MG63 (cell line): ENCODE results near the gene SCLT1. TPM values are rescaled to one million over a fixed set of nuclear protein-coding genes. Genes with fewer than 3 reads are reported as not detected.
"Not testable (repeated sequence)": the region's sequence is repeated elsewhere in the genome, so short reads cannot be mapped to it uniquely, and the experiment has no call there.

ENCODE experiments used
- DNase-seq: peaks from one replicate; pipeline ENCODE4 v3.0.0-alpha.2; 2020
- H3K27me3 ChIP-seq: fragments of 250-450 bp; sonication (Bioruptor Pico); 2 replicates; pipeline ENCODE4 v1.5.1; 2020; ENCODE audit warnings: mild to moderate bottlenecking, moderate library complexity
- H3K36me3 ChIP-seq: fragments of 250-450 bp; sonication (Bioruptor Pico); 2 replicates; pipeline ENCODE4 v1.5.1; 2020; ENCODE audit warnings: mild to moderate bottlenecking, moderate library complexity
- H3K4me3 ChIP-seq: fragments of 250-450 bp; sonication (Bioruptor Pico); 2 replicates; pipeline ENCODE4 v1.5.1; 2020; ENCODE audit warnings: mild to moderate bottlenecking, moderate library complexity
- H3K9me3 ChIP-seq: fragments of 250-450 bp; sonication (Bioruptor Pico); 2 replicates; pipeline ENCODE4 v1.5.1; 2020; ENCODE audit warnings: mild to moderate bottlenecking, moderate library complexity
- total RNA-seq: library from RNA; depleted of rRNA; stranded (reverse); fragments of >200 nt; shearing (Covaris generic); gene quantifications from 2 replicates; pipeline ENCODE4 v1.2.3, GENCODE V29; 2014; ENCODE audit warnings: low replicate concordance

The SCLT1 gene
- total RNA-seq, 1 experiment from 2014 or later, result 13.9 TPM

DNA sequence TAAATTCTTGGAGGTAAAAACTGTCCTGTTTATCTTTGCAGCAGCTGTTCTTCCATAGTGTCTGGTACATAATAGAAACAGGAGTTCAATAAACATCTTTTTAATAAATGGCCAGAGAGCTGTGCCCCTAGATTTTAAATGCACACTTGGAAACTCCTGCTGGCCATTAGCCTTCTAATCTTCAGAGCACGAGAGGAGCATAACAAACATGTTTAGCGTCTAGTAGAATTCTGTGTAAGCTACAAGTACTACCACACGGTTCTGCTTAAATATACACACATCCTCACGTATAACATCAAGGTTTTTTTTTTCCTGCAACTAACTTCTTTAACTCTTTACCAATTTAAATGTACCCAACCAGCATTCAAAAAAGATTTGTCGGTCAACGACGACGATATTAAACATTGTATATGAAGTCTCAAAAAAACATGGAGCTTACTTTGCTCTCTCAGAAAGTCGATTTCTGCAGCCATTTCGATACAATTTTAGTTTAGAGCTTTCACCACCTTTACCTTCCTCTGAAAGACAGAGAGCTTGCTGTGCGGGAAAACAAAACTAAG lies 628 bp downstream of the SCLT1 start:
- Histone ChIP-seq H3K9me3 (no peaks in the 10 kb centered on the region), H3K36me3 (no peaks in the 10 kb centered on the region), H3K27me3 (no peaks in the 10 kb centered on the region), H3K4me3 (peak overlapping the region; percentile 74)
- DNase-seq, result no peak

GRCh38 chr4:129087516-129087915 lies 5.8 kb downstream of the SCLT1 start:
- H3K9me3 ChIP-seq, result peaks cover 3% of the 10 kb centered on the region; the same call in 1 of the 2 replicates
- H3K4me3 ChIP-seq, result no peak overlapping the region
- H3K36me3 ChIP-seq, result 0 out of 2 replicates have a peak, but pooled peaks cover 2% of the 10 kb centered on the region
- DNase-seq, result no peak
- H3K27me3 ChIP-seq, result no peaks in the 10 kb centered on the region

GRCh38 chr4:129085472-129085871 lies 7.9 kb downstream of the SCLT1 start:
- DNase-seq, result no peak
- Histone ChIP-seq H3K4me3 (no peak overlapping the region), H3K27me3 (no peaks in the 10 kb centered on the region)

GRCh38 chr4:129082302-129082701 lies 11.0 kb downstream of the SCLT1 start:
- DNase-seq, result no peak
- Histone ChIP-seq H3K4me3 (no peak overlapping the region), H3K9me3 (peaks cover 3% of the 10 kb centered on the region; the same call in 1 of the 2 replicates), H3K36me3 (peaks cover 9% of the 10 kb centered on the region), H3K27me3 (no peaks in the 10 kb centered on the region)

More at GRCh38 chr4:129085472-129085871, 7.9 kb downstream of the SCLT1 start:
- H3K36me3 ChIP-seq, result peaks cover 8% of the 10 kb centered on the region
- H3K9me3 ChIP-seq, result peaks cover 3% of the 10 kb centered on the region; the same call in 1 of the 2 replicates

GRCh38 chr4:129080129-129080528 lies 13.2 kb downstream of the SCLT1 start:
- H3K9me3 ChIP-seq, result no peaks in the 10 kb centered on the region; the same call in 1 of the 2 replicates
- H3K36me3 ChIP-seq, result peaks cover 11% of the 10 kb centered on the region
- no peak overlapping the region for H3K4me3 ChIP-seq
- H3K27me3 ChIP-seq, result no peaks in the 10 kb centered on the region
- DNase-seq, result no peak

DNA sequence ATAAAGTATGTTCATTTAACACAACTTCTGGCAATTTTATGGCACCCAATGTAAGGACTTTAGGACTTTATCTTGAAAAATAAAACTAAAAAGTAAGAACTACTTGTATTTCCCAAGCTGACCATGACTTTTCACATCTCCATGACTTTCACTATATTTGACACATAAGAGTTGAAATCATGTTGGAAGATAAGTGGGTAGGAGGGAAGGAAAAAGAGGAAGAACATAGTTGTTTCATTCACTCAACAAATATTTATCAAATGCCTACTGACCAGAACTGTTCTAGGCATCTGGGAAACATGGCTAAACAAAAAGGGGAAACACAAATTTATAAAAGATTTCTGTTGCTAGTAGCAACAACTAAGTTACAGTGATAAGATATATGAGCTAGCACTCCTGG lies 16.0 kb downstream of the SCLT1 start:
- Histone ChIP-seq H3K27me3 (no peaks in the 10 kb centered on the region), H3K9me3 (no peaks in the 10 kb centered on the region; the same call in 1 of the 2 replicates), H3K4me3 (no peak overlapping the region), H3K36me3 (peaks cover 15% of the 10 kb centered on the region)
- DNase-seq, result no peak

DNA sequence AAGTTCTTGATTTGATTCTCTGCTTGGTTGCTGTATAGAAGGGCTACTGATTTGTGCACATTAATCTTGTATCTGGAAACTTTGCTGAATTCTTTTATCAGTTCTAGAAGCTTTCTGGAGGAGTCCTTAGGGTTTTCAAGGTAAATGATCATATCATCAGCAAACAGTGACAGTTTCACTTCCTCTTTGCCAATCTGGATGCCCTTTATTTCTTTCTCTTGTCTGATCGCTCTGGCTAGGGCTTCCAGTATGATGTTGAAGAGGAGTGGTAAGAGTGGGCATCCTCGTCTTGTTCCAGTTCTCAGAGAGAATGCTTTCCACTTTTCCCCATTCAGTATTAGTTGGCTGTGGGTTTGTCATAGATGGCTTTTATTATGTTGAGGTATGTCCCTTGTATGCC lies 23.8 kb downstream of the SCLT1 start:
- H3K9me3 ChIP-seq, DNase-seq, H3K36me3 ChIP-seq: not testable (repeated sequence)

DNA sequence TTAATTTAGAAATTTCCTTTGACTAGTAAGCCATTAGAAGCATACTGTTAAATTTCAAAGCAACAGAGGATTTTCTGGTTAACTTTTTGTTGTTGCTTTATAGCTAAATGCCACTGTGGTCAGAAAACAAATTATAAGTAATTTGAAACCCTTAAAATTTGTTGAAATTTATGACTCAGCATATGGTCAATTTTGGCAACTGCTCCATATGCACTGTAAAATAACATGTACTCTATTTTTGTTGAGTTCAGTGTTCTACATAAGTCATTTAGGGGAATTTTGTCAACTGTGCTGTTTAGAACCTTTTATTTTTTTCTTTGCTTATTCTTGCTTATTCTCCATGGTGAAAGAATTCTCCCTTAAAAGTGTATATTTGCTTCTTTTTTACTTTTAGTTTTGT lies 28.6 kb downstream of the SCLT1 start:
- no peaks in the 10 kb centered on the region for H3K27me3 ChIP-seq
- no peak overlapping the region for H3K4me3 ChIP-seq
- peaks cover 14% of the 10 kb centered on the region for H3K9me3 ChIP-seq
- H3K36me3 ChIP-seq, result no peaks in the 10 kb centered on the region
- no peak for DNase-seq

More for the DNA sequence above, 23.8 kb downstream of the SCLT1 start:
- H3K27me3 ChIP-seq, H3K4me3 ChIP-seq: not testable (repeated sequence)

DNA sequence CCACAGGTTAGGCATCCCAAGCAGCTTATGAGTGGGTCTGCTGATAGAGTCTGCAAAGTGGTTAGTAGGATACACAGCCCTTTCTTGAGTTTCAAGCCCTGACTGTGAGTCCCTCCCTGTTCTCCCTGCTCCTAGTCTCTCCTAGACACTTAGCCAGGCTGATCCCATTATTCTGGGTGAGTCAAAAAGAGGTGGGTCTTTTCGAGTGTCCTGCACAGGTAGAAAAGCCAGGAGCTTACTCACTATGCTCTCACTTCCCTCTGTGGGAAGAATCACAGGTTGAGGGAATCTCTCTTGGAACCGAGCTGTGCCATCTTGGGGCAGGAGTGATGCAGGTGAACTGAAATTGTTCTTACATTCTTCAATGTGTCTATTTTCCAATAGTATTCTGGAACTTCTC lies 29.7 kb downstream of the SCLT1 start:
- Histone ChIP-seq H3K27me3 (no peaks in the 10 kb centered on the region), H3K9me3 (peaks cover 16% of the 10 kb centered on the region), H3K36me3 (no peaks in the 10 kb centered on the region), H3K4me3 (no peak overlapping the region)
- DNase-seq, result no peak

- no peak for DNase-seq
- H3K27me3 ChIP-seq, result no peaks in the 10 kb centered on the region
- H3K36me3 ChIP-seq, result no peaks in the 10 kb centered on the region
- H3K4me3 ChIP-seq, result no peak overlapping the region
- H3K9me3 ChIP-seq, result peaks cover 19% of the 10 kb centered on the region
Measured at GRCh38 chr4:129062580-129062979, 30.8 kb downstream of the SCLT1 start.

GRCh38 chr4:129059028-129059427 lies 34.3 kb downstream of the SCLT1 start:
- peaks cover 18% of the 10 kb centered on the region for H3K9me3 ChIP-seq
- H3K4me3 ChIP-seq, result no peak overlapping the region
- DNase-seq, result no peak
- no peaks in the 10 kb centered on the region for H3K36me3 ChIP-seq
- no peaks in the 10 kb centered on the region for H3K27me3 ChIP-seq

DNA sequence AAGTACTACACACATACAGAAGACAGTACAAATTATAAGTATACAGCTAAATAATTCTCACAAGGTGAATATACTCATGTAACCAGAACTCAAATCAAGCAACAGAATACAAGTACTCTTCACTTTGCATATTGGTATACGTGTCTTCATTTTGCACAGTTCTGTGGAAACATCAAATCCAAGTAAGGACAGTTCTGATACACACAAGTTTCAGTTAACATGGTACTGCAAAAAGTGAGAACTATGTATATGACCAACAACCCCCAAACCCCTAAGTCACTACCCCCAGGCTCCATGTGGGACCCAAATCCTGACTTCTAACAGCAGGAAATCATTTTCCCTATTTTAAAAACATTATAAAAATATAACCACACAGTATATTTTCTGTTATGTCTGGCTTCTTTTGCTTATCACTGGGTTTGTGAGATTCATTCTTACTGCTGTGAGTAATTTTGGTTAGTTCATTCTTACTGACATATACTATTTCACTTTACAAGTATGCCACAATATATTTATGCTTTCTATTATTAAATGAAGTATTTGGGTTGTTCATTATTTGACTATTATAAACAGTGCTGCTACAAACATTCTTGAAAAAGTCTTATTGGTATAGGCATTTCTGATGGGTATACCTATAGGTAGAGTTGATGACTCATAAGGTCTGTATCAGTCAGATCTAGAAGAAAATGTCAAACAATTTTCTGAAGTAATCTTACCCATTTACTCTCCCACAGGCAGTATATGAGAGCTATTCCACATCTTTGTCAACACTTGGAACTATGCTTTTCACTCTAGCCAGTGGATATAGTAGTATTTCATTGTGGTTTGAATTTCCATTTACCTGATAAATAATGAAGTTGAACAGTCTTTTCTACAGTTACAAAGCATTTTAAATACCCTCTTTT lies 47.0 kb downstream of the SCLT1 start:
- Histone ChIP-seq H3K9me3 (no peaks in the 10 kb centered on the region), H3K27me3 (no peaks in the 10 kb centered on the region), H3K36me3 (no peaks in the 10 kb centered on the region; the same call in 1 of the 2 replicates), H3K4me3 (no peak overlapping the region)
- no peak for DNase-seq

- no peak for DNase-seq
- no peaks in the 10 kb centered on the region; the same call in 1 of the 2 replicates for H3K36me3 ChIP-seq
- H3K4me3 ChIP-seq, result no peak overlapping the region
- no peaks in the 10 kb centered on the region for H3K9me3 ChIP-seq
- no peaks in the 10 kb centered on the region for H3K27me3 ChIP-seq
Measured at GRCh38 chr4:129043523-129043922, 49.8 kb downstream of the SCLT1 start.

GRCh38 chr4:129040471-129040870 lies 52.9 kb downstream of the SCLT1 start:
- Histone ChIP-seq H3K36me3 (no peaks in the 10 kb centered on the region; the same call in 1 of the 2 replicates), H3K9me3 (no peaks in the 10 kb centered on the region), H3K4me3 (no peak overlapping the region), H3K27me3 (no peaks in the 10 kb centered on the region)
- DNase-seq, result no peak

GRCh38 chr4:129037093-129037492 lies 56.2 kb downstream of the SCLT1 start:
- Histone ChIP-seq H3K4me3 (no peak overlapping the region), H3K27me3 (no peaks in the 10 kb centered on the region), H3K9me3 (no peaks in the 10 kb centered on the region), H3K36me3 (no peaks in the 10 kb centered on the region)
- no peak for DNase-seq

GRCh38 chr4:129014566-129015509 lies 78.5 kb downstream of the SCLT1 start:
- Histone ChIP-seq H3K27me3 (no peaks in the 10 kb centered on the region), H3K4me3 (no peak overlapping the region), H3K36me3 (no peaks in the 10 kb centered on the region), H3K9me3 (peaks cover 4% of the 10 kb centered on the region; the same call in 1 of the 2 replicates)
- no peak for DNase-seq

DNA sequence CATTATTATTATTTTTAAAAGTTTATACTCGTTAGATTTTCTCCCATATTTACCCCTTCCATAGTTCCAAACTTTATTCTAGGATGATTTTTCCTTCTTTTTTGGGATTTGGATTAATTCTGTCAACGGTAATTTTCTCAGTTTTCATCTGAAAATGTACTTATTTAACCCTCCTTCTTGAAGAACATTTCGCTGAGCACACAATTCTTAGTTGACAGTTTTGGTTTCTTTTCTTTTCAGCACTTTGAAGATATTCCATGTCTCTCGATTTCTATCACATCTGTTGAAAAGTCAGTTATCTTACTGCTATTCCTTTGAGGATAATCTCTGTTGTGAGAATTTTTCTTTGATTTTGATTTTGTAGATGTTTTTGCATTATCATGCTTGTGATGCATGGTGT lies 85.2 kb downstream of the SCLT1 start:
- no peak for DNase-seq
- peaks cover 4% of the 10 kb centered on the region; the same call in 1 of the 2 replicates for H3K9me3 ChIP-seq
- no peaks in the 10 kb centered on the region for H3K27me3 ChIP-seq
- H3K36me3 ChIP-seq, result no peaks in the 10 kb centered on the region
- no peak overlapping the region for H3K4me3 ChIP-seq
